HG03196 (cell line): ENCODE results near the gene SMC1A.
"Not testable (repeated sequence)": the region's sequence is repeated elsewhere in the genome, so short reads cannot be mapped to it uniquely, and the experiment has no call there.

Experiments
- ATAC-seq: cut with Tn5 transposase; IDR thresholded peaks from one replicate; pipeline ENCODE4 v1.9.1; 2021; ENCODE audit not compliant: unreplicated experiment

Gene SMC1A

GRCh38 chrX:53422861-53423306, 430 bp upstream of the SMC1A start, which contains the start of gene RIBC1:
RIBC1 (plus strand) TSS chrX:53422873; CDS start chrX:53426277, 3,404 bp downstream.
- ATAC-seq: no peak

- peak; percentile 21 for ATAC-seq
Measured at GRCh38 chrX:53421772-53422085, 725 bp downstream of the SMC1A start.

- ATAC-seq: no peak
Measured at GRCh38 chrX:53421125-53421524, 1.3 kb downstream of the SMC1A start.

- not testable (repeated sequence) for ATAC-seq
Measured at GRCh38 chrX:53420351-53420750, 2.1 kb downstream of the SMC1A start.

GRCh38 chrX:53412446-53412845, 10.0 kb downstream of the SMC1A start:
- ATAC-seq: no peak

- ATAC-seq: no peak
Measured at GRCh38 chrX:53403535-53403934, 18.9 kb downstream of the SMC1A start.

- no peak for ATAC-seq
Measured at GRCh38 chrX:53398216-53398615, 24.2 kb downstream of the SMC1A start.

- no peak for ATAC-seq
Measured at GRCh38 chrX:53395605-53396298, 26.7 kb downstream of the SMC1A start.

- ATAC-seq: no peak
Measured at GRCh38 chrX:53383376-53384076, 38.9 kb downstream of the SMC1A start.

- no peak for ATAC-seq
Measured at GRCh38 chrX:53379747-53380146, 42.7 kb downstream of the SMC1A start.

GRCh38 chrX:53379008-53379710, 43.3 kb downstream of the SMC1A start:
- ATAC-seq: no peak

GRCh38 chrX:53377464-53377863, 45.0 kb downstream of the SMC1A start:
- ATAC-seq: no peak

GRCh38 chrX:53376888-53377287, 45.6 kb downstream of the SMC1A start:
- no peak for ATAC-seq

- ATAC-seq: no peak
Measured at GRCh38 chrX:53374923-53375322, 47.5 kb downstream of the SMC1A start.

- ATAC-seq: no peak
Measured at GRCh38 chrX:53374222-53374820, 48.1 kb downstream of the SMC1A start.

- no peak for ATAC-seq
Measured at GRCh38 chrX:53373307-53373706, 49.1 kb downstream of the SMC1A start.

- ATAC-seq: not testable (repeated sequence)
Measured at GRCh38 chrX:53366454-53366853, 56.0 kb downstream of the SMC1A start.

GRCh38 chrX:53362449-53362848, 60.0 kb downstream of the SMC1A start:
- ATAC-seq: no peak

- ATAC-seq: no peak
Measured at GRCh38 chrX:53357799-53358530, 64.5 kb downstream of the SMC1A start.

- ATAC-seq: no peak
Measured at GRCh38 chrX:53356186-53356585, 66.3 kb downstream of the SMC1A start.

- ATAC-seq: no peak
Measured at GRCh38 chrX:53354669-53355068, 67.8 kb downstream of the SMC1A start.
